T-helper 17 cell (primary cell): ENCODE measurements around the gene TACC2. TPM values are rescaled to one million over a fixed set of nuclear protein-coding genes. Genes with fewer than 3 reads are reported as not detected.
"Not testable (repeated sequence)": the region's sequence is repeated elsewhere in the genome, so short reads cannot be mapped to it uniquely, and the experiment has no call there.

ENCODE experiments used
- ATAC-seq: fragments of 150-1000 bp; cut with Tn5 transposase; 2 replicates; pipeline ENCODE4 v1.10.0; 2021; ENCODE audit warnings: mild to moderate bottlenecking, moderate library complexity
- DNase-seq, 3 donors: peaks; one replicate each; pipeline versions ENCODE4 v3.0.0 to v3.0.0-alpha.2; 2020 to 2021
- H3K9me3 ChIP-seq: one replicate; pipeline ENCODE4 v1.7.0; 2013; ENCODE audit warnings: low read length, mild to moderate bottlenecking; ENCODE audit not compliant: control insufficient read depth, poor library complexity, severe bottlenecking
- H3K27ac Mint-ChIP-seq: one replicate; pipeline ENCODE4 v1.8.0; 2022; ENCODE audit warnings: mild to moderate bottlenecking, moderate library complexity, mixed read lengths
- H3K27me3 Mint-ChIP-seq: one replicate; pipeline ENCODE4 v1.8.0; 2022; ENCODE audit warnings: mixed read lengths
- H3K36me3 Mint-ChIP-seq: one replicate; pipeline ENCODE4 v1.8.0; 2022; ENCODE audit warnings: low read depth, mixed read lengths
- H3K4me1 Mint-ChIP-seq: one replicate; pipeline ENCODE4 v1.8.0; 2022; ENCODE audit warnings: mild to moderate bottlenecking, mixed read lengths
- H3K4me3 Mint-ChIP-seq: one replicate; pipeline ENCODE4 v1.8.0; 2022; ENCODE audit warnings: mild to moderate bottlenecking, moderate library complexity, mixed read lengths
- total RNA-seq, 4 donors: library from RNA in 2 of 4; stranded (reverse) in 2 of 4; gene quantifications; one replicate each; pipeline ENCODE4 v1.2.3 and lab custom pipeline; 2022 to 2026

Gene TACC2
- total RNA-seq, 2 donors from 2014 or later, result not detected

DNA sequence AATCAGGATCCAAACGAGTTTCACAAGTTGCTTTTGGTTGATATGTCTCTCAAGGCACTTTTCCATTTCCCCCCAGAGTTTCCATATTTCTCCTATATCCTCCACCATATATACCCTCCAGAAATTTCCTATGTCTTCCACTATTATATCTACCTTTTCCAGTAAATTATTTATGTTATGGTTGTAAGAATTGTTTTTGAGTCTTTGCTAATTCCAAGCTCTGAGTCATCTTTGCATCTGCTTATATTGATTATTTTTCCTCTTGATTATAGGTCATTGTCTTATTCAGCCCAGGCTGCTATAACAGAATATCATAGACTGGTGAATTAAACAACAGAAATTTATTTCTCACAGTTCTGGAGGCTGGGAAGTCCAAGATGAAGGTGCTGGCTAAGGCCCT is 12.7 kb downstream of the TACC2 start:
- H3K36me3 Mint-ChIP-seq, result no peaks in the 10 kb centered on the region
- DNase-seq, result no peak
- H3K4me1 Mint-ChIP-seq, result no peaks in the 10 kb centered on the region
- peaks cover 2% of the 10 kb centered on the region for H3K9me3 ChIP-seq
- H3K27ac Mint-ChIP-seq, result no peak overlapping the region
- no peak for ATAC-seq
- no peak overlapping the region for H3K4me3 Mint-ChIP-seq
- H3K27me3 Mint-ChIP-seq, result peaks cover 10% of the 10 kb centered on the region

DNA sequence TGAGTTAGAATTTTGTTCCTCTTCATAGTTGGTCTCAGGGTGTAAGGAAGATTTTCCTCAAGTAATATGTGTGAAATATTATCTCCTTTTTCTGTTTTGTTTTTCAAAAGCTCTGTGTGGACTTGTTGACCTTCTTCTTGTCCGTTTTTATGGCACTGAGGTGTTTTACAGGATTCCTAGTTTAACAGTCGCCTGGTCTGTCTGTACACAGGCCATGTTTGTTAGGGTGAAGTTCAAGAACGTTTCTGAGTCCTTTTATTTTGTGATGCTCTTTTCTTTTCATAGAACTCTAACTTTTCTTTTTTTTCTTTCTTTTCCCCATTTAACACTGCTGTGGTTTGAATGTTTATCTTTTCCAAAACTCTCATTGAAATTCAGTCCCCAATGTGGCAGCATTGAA is 18.5 kb downstream of the TACC2 start:
- Mint-ChIP-seq H3K27me3 (peaks cover 24% of the 10 kb centered on the region), H3K4me3 (no peak overlapping the region), H3K36me3 (peaks cover 2% of the 10 kb centered on the region), H3K4me1 (no peaks in the 10 kb centered on the region), H3K27ac (no peak overlapping the region)
- ATAC-seq (no peak), DNase-seq (no peak)
- no peaks in the 10 kb centered on the region for H3K9me3 ChIP-seq

DNA sequence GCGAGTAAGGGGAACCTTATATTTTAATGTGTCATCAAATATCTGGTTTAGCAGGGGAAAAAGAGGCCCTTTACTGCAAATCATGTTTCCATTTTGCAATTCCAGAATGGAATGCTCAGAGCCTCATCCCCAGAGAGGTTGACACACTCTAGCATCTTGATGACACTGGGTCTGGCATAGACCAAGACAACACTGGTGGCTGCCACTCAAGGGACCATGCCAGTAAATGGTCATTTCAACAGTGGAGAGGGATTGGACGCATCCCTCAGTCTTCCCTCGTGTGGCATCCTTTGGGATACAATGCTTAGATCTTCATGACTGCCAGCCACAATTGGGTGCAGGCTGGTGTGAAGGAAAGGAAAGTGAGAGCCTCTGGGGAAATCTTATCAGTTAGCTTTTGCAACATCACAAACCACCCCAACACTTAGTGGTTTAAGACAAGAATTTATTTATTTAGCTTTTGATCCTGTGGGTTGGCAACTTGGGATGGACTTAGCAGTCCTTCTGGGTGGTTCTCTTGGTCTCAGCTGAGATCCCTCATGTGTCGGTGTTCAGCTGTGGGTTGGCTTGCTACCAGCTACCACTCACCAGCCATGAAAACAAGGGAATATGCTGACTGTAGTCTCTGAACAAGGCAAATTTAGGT is 21.6 kb downstream of the TACC2 start:
- H3K4me3 Mint-ChIP-seq, result no peak overlapping the region

DNA sequence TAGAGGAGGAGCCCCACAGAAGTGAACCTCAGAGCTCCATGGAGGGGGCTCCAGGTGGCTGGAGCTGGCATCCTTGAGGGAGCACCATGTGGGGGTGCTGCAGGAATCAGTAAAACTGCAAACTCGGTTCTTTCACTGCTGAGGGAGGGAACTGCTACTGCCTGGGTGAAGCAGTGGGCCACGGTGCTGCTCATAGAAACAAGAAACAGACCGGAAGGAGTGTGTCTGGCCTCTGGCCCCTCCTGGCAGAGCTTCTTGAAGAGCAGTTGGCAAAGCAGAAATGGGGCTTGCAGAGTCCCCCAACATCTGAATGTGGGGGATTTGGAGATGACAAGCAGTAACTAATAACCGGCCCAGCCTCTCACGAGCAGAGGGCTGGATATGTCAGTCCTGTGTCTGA is 23.8 kb downstream of the TACC2 start:
- H3K9me3 ChIP-seq, result no peaks in the 10 kb centered on the region

More for the DNA sequence above, 21.6 kb downstream of the TACC2 start:
- peaks cover 40% of the 10 kb centered on the region for H3K27me3 Mint-ChIP-seq
- no peaks in the 10 kb centered on the region for H3K9me3 ChIP-seq
- peaks cover 2% of the 10 kb centered on the region for H3K36me3 Mint-ChIP-seq
- no peaks in the 10 kb centered on the region for H3K4me1 Mint-ChIP-seq
- no peak overlapping the region for H3K27ac Mint-ChIP-seq
- DNase-seq (no peak), ATAC-seq (no peak)

DNA sequence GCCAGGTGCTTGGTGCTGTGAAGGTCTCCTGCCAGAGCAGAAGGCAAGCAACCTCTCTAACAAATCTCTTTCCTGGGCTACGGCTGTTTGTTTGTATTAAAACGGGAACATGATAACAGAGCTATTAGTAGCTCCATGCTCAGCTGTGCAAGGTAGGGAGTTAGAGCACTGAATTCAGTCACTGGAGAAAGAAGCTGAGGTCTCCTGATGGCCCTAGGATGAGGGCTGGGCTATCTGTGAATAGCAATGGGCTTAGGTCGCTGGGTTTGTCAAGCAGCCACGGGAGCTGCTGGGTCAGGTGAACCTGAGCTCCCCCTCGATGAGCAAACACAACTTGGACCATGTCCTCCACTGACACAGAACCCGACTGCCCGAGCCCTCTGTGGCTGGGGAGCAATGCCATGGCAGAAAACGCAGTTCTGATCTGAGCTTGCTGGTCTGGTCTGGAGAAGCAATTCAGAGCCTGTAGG is 24.4 kb downstream of the TACC2 start:
- Mint-ChIP-seq H3K36me3 (peaks cover 2% of the 10 kb centered on the region), H3K27ac (no peak overlapping the region), H3K4me3 (no peak overlapping the region), H3K27me3 (peaks cover 44% of the 10 kb centered on the region), H3K4me1 (no peaks in the 10 kb centered on the region)
- ATAC-seq (no peak), DNase-seq (no peak)
- no peaks in the 10 kb centered on the region for H3K9me3 ChIP-seq

More for the DNA sequence above, 23.8 kb downstream of the TACC2 start:
- Mint-ChIP-seq H3K4me3 (no peak overlapping the region), H3K36me3 (peaks cover 2% of the 10 kb centered on the region), H3K27me3 (peaks cover 47% of the 10 kb centered on the region), H3K4me1 (no peaks in the 10 kb centered on the region), H3K27ac (no peak overlapping the region)
- ATAC-seq (no peak), DNase-seq (no peak)

DNA sequence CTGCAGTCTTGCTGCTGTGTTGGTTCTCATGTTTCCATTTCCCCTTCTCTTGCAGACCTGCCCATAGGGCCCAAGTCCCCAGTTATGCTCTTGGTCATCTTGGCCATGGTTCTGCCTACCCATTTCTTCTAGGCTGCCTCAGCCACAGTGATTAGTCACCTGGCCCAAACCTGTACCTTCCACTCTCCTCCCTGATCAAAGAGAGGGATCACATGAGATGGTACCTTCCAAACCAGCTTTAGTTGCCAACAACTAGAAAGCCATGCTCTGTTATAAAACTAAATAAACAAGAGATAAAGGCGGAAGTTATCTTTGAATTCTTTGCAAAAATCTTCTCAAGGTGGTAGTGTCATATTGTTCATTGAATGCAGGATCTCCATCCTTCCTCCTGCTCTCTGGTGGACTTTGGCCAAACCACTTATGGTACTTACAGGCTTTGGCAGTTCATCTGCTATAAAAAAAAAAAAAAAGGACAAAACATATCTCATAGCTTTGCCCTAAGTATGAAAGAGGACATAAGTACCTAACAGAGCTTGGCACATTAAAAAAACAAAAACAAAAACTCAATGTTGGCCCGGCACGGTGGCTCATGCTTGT is 25.8 kb downstream of the TACC2 start:
- peaks cover 2% of the 10 kb centered on the region for H3K36me3 Mint-ChIP-seq
- H3K4me3 Mint-ChIP-seq, result no peak overlapping the region
- ATAC-seq, result no peak
- no peaks in the 10 kb centered on the region for H3K9me3 ChIP-seq
- no peaks in the 10 kb centered on the region for H3K4me1 Mint-ChIP-seq
- H3K27me3 Mint-ChIP-seq, result peaks cover 57% of the 10 kb centered on the region
- no peak overlapping the region for H3K27ac Mint-ChIP-seq
- no peak for DNase-seq

DNA sequence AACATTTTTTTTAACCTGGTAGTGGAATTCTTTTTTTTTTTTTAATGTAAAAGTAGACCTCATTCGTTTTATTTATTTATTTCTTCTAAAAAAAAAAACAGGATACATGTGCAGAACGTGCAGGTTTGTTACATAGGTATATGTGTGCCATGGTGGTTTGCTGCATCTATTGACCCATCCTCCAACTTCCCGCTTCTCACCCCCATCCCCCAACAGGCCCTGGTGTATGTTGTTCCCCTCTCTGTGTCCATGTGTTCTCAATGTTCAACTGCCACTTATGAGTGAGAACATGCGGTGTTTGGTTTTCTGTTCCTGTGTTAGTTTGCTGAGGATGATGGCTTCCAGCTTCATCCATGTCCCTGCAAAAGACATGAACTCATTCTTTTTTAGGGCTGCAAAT is 29.0 kb downstream of the TACC2 start:
- not testable (repeated sequence) for ATAC-seq, H3K36me3 Mint-ChIP-seq, H3K9me3 ChIP-seq, DNase-seq, H3K4me1 Mint-ChIP-seq, H3K27ac Mint-ChIP-seq, H3K4me3 Mint-ChIP-seq
- peaks cover 46% of the 10 kb centered on the region for H3K27me3 Mint-ChIP-seq

DNA sequence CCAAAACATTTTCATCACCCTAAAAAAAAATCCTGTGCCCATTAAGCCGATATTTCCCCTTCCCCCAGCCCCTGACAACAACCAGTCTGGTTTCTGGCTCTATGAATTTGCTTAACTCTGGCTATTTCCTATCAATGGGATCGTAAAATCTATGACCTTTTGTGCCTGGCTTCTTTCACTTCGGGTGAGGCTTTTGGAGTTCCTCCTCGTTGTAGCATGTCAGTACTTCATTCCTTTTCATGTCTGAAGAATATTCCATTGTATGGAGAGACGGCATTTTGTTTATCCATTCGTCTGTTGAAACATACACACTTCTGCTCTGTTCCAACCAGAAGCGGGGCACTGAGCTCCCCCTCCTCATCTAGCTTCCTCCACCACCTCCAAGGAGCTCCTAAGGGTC is 29.5 kb downstream of the TACC2 start:
- ATAC-seq (no peak), DNase-seq (no peak)

DNA sequence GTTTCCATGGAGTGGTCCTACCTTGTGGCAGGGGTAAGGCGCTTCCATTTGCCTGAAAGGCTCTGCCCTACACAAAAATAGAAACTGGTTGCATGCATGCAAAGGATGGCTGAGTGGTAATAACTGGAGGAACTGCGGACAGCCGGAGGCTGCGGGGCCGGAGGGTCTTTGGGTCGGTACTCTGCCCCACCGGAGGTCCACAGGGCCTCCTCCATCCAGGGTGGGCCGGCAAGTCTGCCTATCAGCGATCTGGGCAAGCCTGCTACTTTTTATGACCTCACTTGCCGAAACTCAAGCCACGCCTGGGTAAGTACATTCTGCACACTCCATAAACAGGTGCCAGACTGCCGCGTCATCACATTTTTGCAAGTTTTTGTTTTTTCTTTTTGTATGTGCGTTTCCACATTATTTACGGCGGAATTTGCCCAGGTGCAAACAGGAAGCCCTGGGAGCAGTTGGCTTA is 30.0 kb downstream of the TACC2 start:
- Mint-ChIP-seq H3K4me3 (no peak overlapping the region), H3K4me1 (no peaks in the 10 kb centered on the region), H3K27me3 (peaks cover 39% of the 10 kb centered on the region), H3K27ac (no peak overlapping the region), H3K36me3 (no peaks in the 10 kb centered on the region)
- no peak for DNase-seq
- no peaks in the 10 kb centered on the region for H3K9me3 ChIP-seq
- ATAC-seq, result no peak

More for the DNA sequence above, 29.5 kb downstream of the TACC2 start:
- H3K9me3 ChIP-seq, result no peaks in the 10 kb centered on the region
- peaks cover 40% of the 10 kb centered on the region for H3K27me3 Mint-ChIP-seq
- H3K36me3 Mint-ChIP-seq, result no peaks in the 10 kb centered on the region
- no peaks in the 10 kb centered on the region for H3K4me1 Mint-ChIP-seq
- H3K27ac Mint-ChIP-seq, result no peak overlapping the region
- H3K4me3 Mint-ChIP-seq, result no peak overlapping the region

DNA sequence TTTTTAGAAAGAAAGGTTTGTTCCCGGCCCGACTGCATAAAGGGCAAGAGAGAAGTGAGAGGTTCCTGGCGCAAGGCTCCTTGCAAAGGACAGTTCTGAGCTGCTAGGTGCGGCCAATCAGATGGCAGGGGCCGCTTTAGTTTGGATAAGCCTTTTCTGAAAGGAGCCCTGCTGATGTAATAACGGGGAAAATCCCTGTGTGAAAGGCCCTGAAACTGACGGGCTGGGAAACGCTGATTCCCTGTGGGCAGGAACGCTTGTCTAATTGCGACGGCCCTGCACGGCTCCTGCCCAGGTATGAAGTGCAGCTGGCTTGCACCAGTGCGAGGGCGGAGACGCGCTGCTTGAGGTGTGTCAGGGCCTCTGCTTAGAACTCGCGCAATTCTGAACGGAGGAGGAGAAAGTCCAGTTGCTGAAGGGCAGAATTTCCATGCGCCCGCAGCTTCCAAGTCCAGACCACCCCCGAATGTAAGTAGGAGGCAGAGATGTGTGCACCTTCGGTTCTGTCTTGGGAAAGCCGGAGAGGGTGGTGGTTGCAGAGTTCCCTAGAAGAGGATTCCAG is 30.5 kb downstream of the TACC2 start:
- no peak overlapping the region for H3K4me3 Mint-ChIP-seq

DNA sequence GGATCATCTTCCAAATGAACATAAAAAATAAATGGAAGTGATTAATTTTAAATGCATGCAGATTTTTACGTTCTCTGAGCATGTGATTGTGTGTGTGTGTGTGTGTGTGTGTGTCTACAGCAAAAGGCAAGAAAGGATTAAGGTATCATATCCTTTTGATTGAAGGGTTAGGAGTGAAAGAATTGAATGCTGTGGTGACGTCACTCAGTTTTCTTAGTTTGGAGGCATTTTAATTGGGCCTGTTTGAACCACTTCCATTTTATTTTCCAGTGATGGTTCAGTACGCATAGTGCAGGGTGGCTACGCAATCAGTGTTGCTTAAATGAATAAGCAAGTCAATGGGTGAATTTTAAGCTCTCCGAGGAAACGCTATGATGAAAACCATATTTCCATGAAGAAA is 31.3 kb downstream of the TACC2 start:
- H3K36me3 Mint-ChIP-seq, result no peaks in the 10 kb centered on the region
- ATAC-seq (no peak), DNase-seq (no peak)
- no peaks in the 10 kb centered on the region for H3K4me1 Mint-ChIP-seq
- no peaks in the 10 kb centered on the region for H3K9me3 ChIP-seq
- peaks cover 34% of the 10 kb centered on the region for H3K27me3 Mint-ChIP-seq
- H3K4me3 Mint-ChIP-seq, result no peak overlapping the region
- no peak overlapping the region for H3K27ac Mint-ChIP-seq

More for the DNA sequence above, 30.5 kb downstream of the TACC2 start:
- Mint-ChIP-seq H3K36me3 (no peaks in the 10 kb centered on the region), H3K27ac (no peak overlapping the region), H3K27me3 (peaks cover 37% of the 10 kb centered on the region), H3K4me1 (no peaks in the 10 kb centered on the region)
- ATAC-seq (no peak), DNase-seq (no peak)
- no peaks in the 10 kb centered on the region for H3K9me3 ChIP-seq

DNA sequence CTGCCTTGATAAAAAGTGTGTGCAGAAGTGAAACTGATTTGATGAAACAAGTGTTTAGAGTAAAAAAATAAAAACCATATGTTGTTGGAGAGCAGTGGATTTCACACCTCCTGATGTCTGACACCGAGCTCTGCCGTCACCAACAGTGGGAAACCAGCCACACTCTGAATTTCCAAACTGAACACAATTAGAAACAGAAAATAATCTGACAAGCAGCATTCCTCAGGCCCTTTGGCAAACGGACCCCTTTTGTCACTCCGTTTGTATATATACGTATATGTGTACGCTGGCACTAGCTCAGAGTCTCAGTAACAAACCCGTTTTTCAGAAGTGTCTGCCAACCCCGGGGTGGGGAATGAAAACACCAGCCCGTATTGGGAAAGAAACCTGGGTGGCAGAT is 32.4 kb downstream of the TACC2 start:
- Mint-ChIP-seq H3K27me3 (peaks cover 34% of the 10 kb centered on the region), H3K27ac (no peak overlapping the region), H3K36me3 (no peaks in the 10 kb centered on the region), H3K4me1 (no peaks in the 10 kb centered on the region), H3K4me3 (no peak overlapping the region)
- DNase-seq (no peak), ATAC-seq (no peak)
- no peaks in the 10 kb centered on the region for H3K9me3 ChIP-seq

DNA sequence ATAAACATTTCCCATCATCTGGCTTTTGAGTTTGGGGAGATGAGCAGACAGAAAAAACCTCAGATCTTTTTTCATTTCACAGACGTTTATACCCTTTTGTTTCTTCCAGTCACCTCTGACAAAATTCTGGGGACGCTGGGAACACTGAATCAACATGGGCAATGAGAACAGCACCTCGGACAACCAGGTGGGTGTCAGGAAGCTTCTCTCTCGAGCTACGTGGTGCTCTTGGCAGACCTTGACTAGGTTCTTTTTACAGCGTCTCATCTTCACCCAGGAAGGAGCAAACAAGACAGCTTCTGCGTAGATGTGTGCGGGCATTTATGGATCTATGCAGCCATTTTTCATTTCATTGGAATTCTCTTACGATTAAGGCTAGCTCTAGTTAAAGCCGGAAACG is 32.9 kb downstream of the TACC2 start:
- H3K9me3 ChIP-seq, result no peaks in the 10 kb centered on the region
- H3K36me3 Mint-ChIP-seq, result no peaks in the 10 kb centered on the region
- no peaks in the 10 kb centered on the region for H3K4me1 Mint-ChIP-seq
- DNase-seq (no peak), ATAC-seq (no peak)
- H3K27me3 Mint-ChIP-seq, result peaks cover 30% of the 10 kb centered on the region
- no peak overlapping the region for H3K27ac Mint-ChIP-seq
- no peak overlapping the region for H3K4me3 Mint-ChIP-seq

DNA sequence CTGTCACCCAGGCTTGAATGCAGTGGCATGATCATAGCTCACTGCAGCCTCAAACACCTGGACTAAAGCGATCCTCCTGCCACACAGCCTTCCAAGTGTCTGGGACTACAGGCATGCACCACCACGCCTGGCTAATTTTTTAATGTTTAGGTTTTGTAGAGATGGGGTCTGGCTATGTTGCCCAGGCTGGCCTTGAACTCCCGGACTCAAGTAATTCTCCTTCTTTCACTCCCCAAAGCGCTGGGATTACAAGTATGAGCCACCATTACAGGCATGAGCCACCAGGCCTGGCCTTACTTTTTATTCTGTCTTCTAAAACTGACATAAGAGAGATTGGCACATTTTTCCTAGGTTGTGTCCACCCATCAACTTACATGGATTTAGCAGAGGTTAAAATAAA is 33.3 kb downstream of the TACC2 start:
- H3K4me3 Mint-ChIP-seq, result no peak overlapping the region
- peaks cover 26% of the 10 kb centered on the region for H3K27me3 Mint-ChIP-seq
- H3K27ac Mint-ChIP-seq, result no peak overlapping the region
- H3K4me1 Mint-ChIP-seq, result no peaks in the 10 kb centered on the region
- no peaks in the 10 kb centered on the region for H3K36me3 Mint-ChIP-seq
- DNase-seq, result no peak
- no peaks in the 10 kb centered on the region for H3K9me3 ChIP-seq
- no peak for ATAC-seq
